Measurements from ENCODE around the gene GMPPA. TPM values are rescaled to one million over a fixed set of nuclear protein-coding genes. Genes with fewer than 3 reads are reported as not detected.
A peak's percentile ranks its signal among the peaks of the same experiment; 100 is the strongest.

Gene GMPPA
- total RNA-seq, 1 donor, result 66.3 TPM

GRCh38 chr2:219468410-219469185 lies 30.1 kb upstream of the GMPPA start:
- DNase-seq (ENCODE audit: low read depth), result no peak
- no peak for TF ChIP-seq CTCF (IDR thresholded peaks at IDR 0.05; ENCODE audit: insufficient read depth, low read length)
- no peak overlapping the region for H3K4me3 ChIP-seq (ENCODE audit: low read depth, low read length)

- H3K4me3 ChIP-seq (ENCODE audit: low read depth, low read length), result no peak overlapping the region
- no peak for TF ChIP-seq CTCF (IDR thresholded peaks at IDR 0.05; ENCODE audit: insufficient read depth, low read length)
- peak; percentile 30 for DNase-seq (ENCODE audit: low read depth)
These were observed 29.4 kb upstream of the GMPPA start for GRCh38 chr2:219469186-219469724.

GRCh38 chr2:219470429-219470828 lies 28.3 kb upstream of the GMPPA start:
- TF ChIP-seq CTCF (IDR thresholded peaks at IDR 0.05; ENCODE audit: insufficient read depth, low read length), result no peak
- no peak overlapping the region for H3K4me3 ChIP-seq (ENCODE audit: low read depth, low read length)
- no peak for DNase-seq (ENCODE audit: low read depth)

- DNase-seq (ENCODE audit: low read depth), result no peak
- no peak overlapping the region for H3K4me3 ChIP-seq (ENCODE audit: low read depth, low read length)
- TF ChIP-seq CTCF (IDR thresholded peaks at IDR 0.05; ENCODE audit: insufficient read depth, low read length), result no peak
These were observed 27.0 kb upstream of the GMPPA start for GRCh38 chr2:219471476-219472371.

- DNase-seq (ENCODE audit: low read depth), result no peak
- TF ChIP-seq CTCF (IDR thresholded peaks at IDR 0.05; ENCODE audit: insufficient read depth, low read length), result no peak
- no peak overlapping the region for H3K4me3 ChIP-seq (ENCODE audit: low read depth, low read length)
These were observed 26.0 kb upstream of the GMPPA start for GRCh38 chr2:219472629-219473187.

- TF ChIP-seq CTCF (IDR thresholded peaks at IDR 0.05; ENCODE audit: insufficient read depth, low read length), result no peak
- no peak for DNase-seq (ENCODE audit: low read depth)
- H3K4me3 ChIP-seq (ENCODE audit: low read depth, low read length), result no peak overlapping the region
These were observed 25.2 kb upstream of the GMPPA start for GRCh38 chr2:219473511-219473910.
